OCI-LY1 (cell line): ENCODE measurements around the gene ARHGAP32.
"Not testable (repeated sequence)": the region's sequence is repeated elsewhere in the genome, so short reads cannot be mapped to it uniquely, and the experiment has no call there.

Source experiments
- H2AFZ ChIP-seq: fragments of 200-600 bp; sonication (generic), shearing (Covaris generic); 2 replicates; pipeline ENCODE4 v1.6.0; 2014; ENCODE audit warnings: antibody characterized with exemption, mild to moderate bottlenecking, low read length
- H3F3A ChIP-seq: fragments of 200-600 bp; sonication (generic), shearing (Covaris generic); 2 replicates; pipeline ENCODE4 v1.6.0; 2014; ENCODE audit warnings: mild to moderate bottlenecking, antibody characterized with exemption, low read length, moderate library complexity; ENCODE audit not compliant: insufficient read depth
- H3K27ac ChIP-seq: fragments of 200-600 bp; sonication (generic); 2 replicates; pipeline ENCODE4 v1.5.1; 2014; ENCODE audit warnings: low read length, mixed run types, mild to moderate bottlenecking, low read depth; ENCODE audit not compliant: poor library complexity, severe bottlenecking
- H3K27me3 ChIP-seq: fragments of 200-600 bp; sonication (generic); 2 replicates; pipeline ENCODE4 v1.6.0; 2014; ENCODE audit warnings: antibody characterized with exemption, mild to moderate bottlenecking, low read length, moderate library complexity; ENCODE audit not compliant: insufficient read depth
- H3K36me3 ChIP-seq: fragments of 200-600 bp; sonication (generic); 2 replicates; pipeline ENCODE4 v1.6.1; 2014; ENCODE audit warnings: mild to moderate bottlenecking, antibody characterized with exemption, low read length, moderate library complexity, mixed read lengths; ENCODE audit not compliant: insufficient read depth
- H3K4me1 ChIP-seq: fragments of 200-600 bp; sonication (generic); 2 replicates; pipeline ENCODE4 v1.5.1; 2014; ENCODE audit warnings: mild to moderate bottlenecking, low read length, moderate library complexity; ENCODE audit not compliant: insufficient read depth, severe bottlenecking
- H3K4me2 ChIP-seq: fragments of 200-600 bp; sonication (generic), shearing (Covaris generic); 2 replicates; pipeline ENCODE4 v1.6.1; 2014; ENCODE audit warnings: low read length
- H3K4me3 ChIP-seq: fragments of 200-600 bp; sonication (generic); 2 replicates; pipeline ENCODE4 v1.5.1; 2014; ENCODE audit warnings: low read length, low read depth, mild to moderate bottlenecking, mixed read lengths; ENCODE audit not compliant: poor library complexity, severe bottlenecking
- H3K79me2 ChIP-seq: fragments of 200-600 bp; shearing (Covaris generic); 2 replicates; pipeline ENCODE4 v1.6.1; 2016; ENCODE audit warnings: mixed run types, low read length, mixed read lengths; ENCODE audit not compliant: insufficient read depth
- H3K9ac ChIP-seq: fragments of 200-600 bp; sonication (generic), shearing (Covaris generic); 2 replicates; pipeline ENCODE4 v1.6.1; 2014; ENCODE audit warnings: mild to moderate bottlenecking, low read length, mixed read lengths
- H3K9me2 ChIP-seq: fragments of 200-600 bp; sonication (generic), shearing (Covaris generic); 2 replicates; pipeline ENCODE4 v1.6.1; 2014; ENCODE audit warnings: low read depth, mild to moderate bottlenecking, low read length, mixed read lengths
- H3K9me3 ChIP-seq: fragments of 200-600 bp; shearing (Covaris generic); 2 replicates; pipeline ENCODE4 v1.6.1; 2014; ENCODE audit warnings: low read length, mixed read lengths
- H4K20me1 ChIP-seq: fragments of 200-600 bp; sonication (generic), shearing (Covaris generic); 2 replicates; pipeline ENCODE4 v1.6.0; 2016; ENCODE audit warnings: mild to moderate bottlenecking, low read length; ENCODE audit not compliant: insufficient read depth
- CTCF ChIP-seq: fragments of 200-600 bp; sonication (generic), shearing (Covaris generic); IDR thresholded peaks from 2 replicates; pipeline ENCODE4 v1.5.1; 2017; ENCODE audit warnings: mild to moderate bottlenecking, antibody characterized with exemption, low read length, moderate library complexity, mixed read lengths
- EZH2 ChIP-seq: fragments of 200-600 bp; sonication (generic), shearing (Covaris generic); IDR thresholded peaks from 2 replicates; pipeline ENCODE4 v1.8.0; 2017; ENCODE audit warnings: borderline replicate concordance, mixed run types, mild to moderate bottlenecking, antibody characterized with exemption, low read length, moderate library complexity, mixed read lengths

ARHGAP32 gene

DNA sequence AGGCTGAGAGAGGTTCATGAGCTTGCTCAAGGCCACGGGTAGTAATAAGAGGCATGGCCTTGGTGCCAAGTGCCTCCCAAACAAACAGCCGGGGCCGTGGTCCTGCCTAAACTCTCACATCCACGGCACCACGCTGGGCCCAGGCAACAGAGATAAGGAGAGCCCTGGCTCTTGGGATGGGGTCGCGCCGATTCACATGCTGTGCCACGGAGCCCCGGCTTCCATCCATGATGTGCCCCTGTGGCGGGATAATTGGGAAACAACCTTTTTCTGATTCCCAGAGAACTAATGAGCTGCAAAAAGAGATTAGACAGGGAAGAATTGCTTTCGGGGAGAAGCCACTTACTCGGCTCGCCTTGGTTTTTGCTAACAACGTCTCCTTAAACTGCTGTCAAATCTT is 271.5 kb downstream of the ARHGAP32 start:
- Histone ChIP-seq H3K9me3 (no peaks in the 10 kb centered on the region), H3K36me3 (no peaks in the 10 kb centered on the region), H2AFZ (no peak overlapping the region), H3K4me1 (no peaks in the 10 kb centered on the region), H3K27ac (no peak overlapping the region), H3F3A (no peaks in the 10 kb centered on the region), H3K9me2 (no peaks in the 10 kb centered on the region), H3K79me2 (no peaks in the 10 kb centered on the region), H3K9ac (no peak overlapping the region), H4K20me1 (no peaks in the 10 kb centered on the region), H3K4me2 (no peak overlapping the region), H3K4me3 (no peak overlapping the region), H3K27me3 (peaks cover 4% of the 10 kb centered on the region; the same call in 1 of the 2 replicates)
- TF ChIP-seq EZH2 (no peak), CTCF (no peak)

- H3K9ac ChIP-seq, H3K4me1 ChIP-seq, H3K4me3 ChIP-seq, H3K36me3 ChIP-seq, H3K27me3 ChIP-seq, H2AFZ ChIP-seq, H3K79me2 ChIP-seq, H3F3A ChIP-seq, H3K4me2 ChIP-seq, H3K27ac ChIP-seq, H3K9me3 ChIP-seq, H4K20me1 ChIP-seq, H3K9me2 ChIP-seq: not testable (repeated sequence)
Observed at GRCh38 chr11:128919635-128920034, 272.5 kb downstream of the ARHGAP32 start.

GRCh38 chr11:128919216-128919615 is 272.9 kb downstream of the ARHGAP32 start:
- no peak overlapping the region for H3K9ac ChIP-seq
- no peaks in the 10 kb centered on the region for H3K4me1 ChIP-seq
- H3K4me2 ChIP-seq = no peak overlapping the region
- H3K27me3 ChIP-seq = peaks cover 4% of the 10 kb centered on the region; the same call in 1 of the 2 replicates
- no peak overlapping the region for H3K27ac ChIP-seq
- no peaks in the 10 kb centered on the region for H3K9me3 ChIP-seq
- H3K4me3 ChIP-seq = no peak overlapping the region
- H3K9me2 ChIP-seq = no peaks in the 10 kb centered on the region
- no peaks in the 10 kb centered on the region for H3F3A ChIP-seq
- no peaks in the 10 kb centered on the region for H3K36me3 ChIP-seq
- no peak overlapping the region for H2AFZ ChIP-seq
- H4K20me1 ChIP-seq = no peaks in the 10 kb centered on the region
- TF ChIP-seq CTCF (no peak), EZH2 (no peak)
- H3K79me2 ChIP-seq = no peaks in the 10 kb centered on the region

- H3K27me3 ChIP-seq = no peaks in the 10 kb centered on the region
- H3K9ac ChIP-seq = no peak overlapping the region
- H3K79me2 ChIP-seq = no peaks in the 10 kb centered on the region
- H3K27ac ChIP-seq = no peak overlapping the region
- H3K4me3 ChIP-seq = no peak overlapping the region
- H3F3A ChIP-seq = no peaks in the 10 kb centered on the region
- H2AFZ ChIP-seq = no peak overlapping the region
- TF ChIP-seq EZH2 (no peak), CTCF (no peak)
- no peak overlapping the region for H3K4me2 ChIP-seq
- no peaks in the 10 kb centered on the region for H3K9me2 ChIP-seq
- H3K36me3 ChIP-seq = no peaks in the 10 kb centered on the region
- no peaks in the 10 kb centered on the region for H3K9me3 ChIP-seq
- no peaks in the 10 kb centered on the region for H3K4me1 ChIP-seq
- no peaks in the 10 kb centered on the region for H4K20me1 ChIP-seq
Observed at GRCh38 chr11:128917144-128917724, 274.9 kb downstream of the ARHGAP32 start.
